Neural crest cell (in vitro differentiated cells): ENCODE measurements around the gene PPP2R2C. TPM values are rescaled to one million over a fixed set of nuclear protein-coding genes. Genes with fewer than 3 reads are reported as not detected.
A peak's percentile ranks its signal among the peaks of the same experiment; 100 is the strongest.

Experiments
- DNase-seq: peaks from one replicate; pipeline ENCODE4 v3.0.0; 2021; ENCODE audit warnings: low read depth, mixed read lengths, low spot score
- H3K27ac Mint-ChIP-seq: one replicate; pipeline ENCODE4 v1.8.0; 2021; ENCODE audit warnings: mild to moderate bottlenecking, mixed read lengths; ENCODE audit not compliant: unreplicated experiment
- H3K27me3 Mint-ChIP-seq: 2 replicates; pipeline ENCODE4 v1.8.0; 2021; ENCODE audit warnings: low read depth, mild to moderate bottlenecking, mixed read lengths
- H3K36me3 Mint-ChIP-seq: 2 replicates; pipeline ENCODE4 v1.8.0; 2021; ENCODE audit warnings: low read depth, mild to moderate bottlenecking, mixed read lengths
- H3K4me1 Mint-ChIP-seq: 2 replicates; pipeline ENCODE4 v1.8.0; 2021; ENCODE audit warnings: mixed read lengths
- H3K4me3 Mint-ChIP-seq: one replicate; pipeline ENCODE4 v1.8.0; 2021; ENCODE audit warnings: mild to moderate bottlenecking, mixed read lengths
- H3K9me3 Mint-ChIP-seq: 2 replicates; pipeline ENCODE4 v1.8.0; 2021; ENCODE audit warnings: mixed read lengths
- CTCF ChIP-seq: fragments of 200-600 bp; sonication (generic); conservative IDR thresholded peaks from 2 replicates; pipeline ENCODE4 v1.5.0; 2021; ENCODE audit warnings: antibody characterized with exemption, mild to moderate bottlenecking
- total RNA-seq: library from RNA; stranded (reverse); gene quantifications from 2 replicates; pipeline ENCODE4 v1.2.1, GENCODE V29; 2021

PPP2R2C gene
- total RNA-seq, 1 donor from 2014 or later, result 0.35 TPM

GRCh38 chr4:6307230-6307629 lies 165.2 kb downstream of the PPP2R2C start:
- Mint-ChIP-seq H3K27ac (no peak overlapping the region), H3K27me3 (peaks cover 16% of the 10 kb centered on the region), H3K4me3 (no peak overlapping the region), H3K4me1 (peaks cover 24% of the 10 kb centered on the region), H3K36me3 (peaks cover 3% of the 10 kb centered on the region), H3K9me3 (peaks cover 5% of the 10 kb centered on the region)
- TF ChIP-seq CTCF, result no peak
- DNase-seq, result no peak

GRCh38 chr4:6306299-6306698 lies 166.1 kb downstream of the PPP2R2C start:
- peaks cover 16% of the 10 kb centered on the region for H3K27me3 Mint-ChIP-seq
- DNase-seq, result no peak
- peak overlapping the region; percentile 8 for H3K4me3 Mint-ChIP-seq
- TF ChIP-seq CTCF, result no peak
- H3K36me3 Mint-ChIP-seq, result peaks cover 7% of the 10 kb centered on the region
- peaks cover 24% of the 10 kb centered on the region for H3K4me1 Mint-ChIP-seq
- peaks cover 5% of the 10 kb centered on the region for H3K9me3 Mint-ChIP-seq
- peak overlapping the region; percentile 4 for H3K27ac Mint-ChIP-seq

GRCh38 chr4:6303943-6304342 lies 168.5 kb downstream of the PPP2R2C start:
- H3K4me1 Mint-ChIP-seq, result peaks cover 17% of the 10 kb centered on the region
- peaks cover 16% of the 10 kb centered on the region for H3K36me3 Mint-ChIP-seq
- TF ChIP-seq CTCF, result no peak
- peaks cover 5% of the 10 kb centered on the region for H3K9me3 Mint-ChIP-seq
- no peak for DNase-seq
- no peak overlapping the region for H3K4me3 Mint-ChIP-seq
- H3K27me3 Mint-ChIP-seq, result peaks cover 9% of the 10 kb centered on the region
- H3K27ac Mint-ChIP-seq, result no peak overlapping the region

GRCh38 chr4:6302869-6303268 lies 169.5 kb downstream of the PPP2R2C start:
- no peak overlapping the region for H3K27ac Mint-ChIP-seq
- no peak for DNase-seq
- no peak for TF ChIP-seq CTCF

GRCh38 chr4:6301732-6302442 lies 170.5 kb downstream of the PPP2R2C start:
- no peaks in the 10 kb centered on the region for H3K27me3 Mint-ChIP-seq
- DNase-seq, result no peak
- no peak for TF ChIP-seq CTCF
- H3K4me3 Mint-ChIP-seq, result no peak overlapping the region
- H3K36me3 Mint-ChIP-seq, result peaks cover 16% of the 10 kb centered on the region
- H3K4me1 Mint-ChIP-seq, result peaks cover 11% of the 10 kb centered on the region
- H3K27ac Mint-ChIP-seq, result no peak overlapping the region
- no peaks in the 10 kb centered on the region for H3K9me3 Mint-ChIP-seq

More at GRCh38 chr4:6302869-6303268, 169.5 kb downstream of the PPP2R2C start:
- Mint-ChIP-seq H3K27me3 (peaks cover under 1% of the 10 kb centered on the region), H3K4me3 (no peak overlapping the region), H3K4me1 (peaks cover 11% of the 10 kb centered on the region), H3K36me3 (peaks cover 16% of the 10 kb centered on the region), H3K9me3 (no peaks in the 10 kb centered on the region)
